GM20000 (cell line): ENCODE data around the gene BABAM1.

Experiments
- DNase-seq: peaks from one replicate; pipeline ENCODE4 v3.0.0; 2012; ENCODE audit warnings: low spot score
- CTCF ChIP-seq: IDR thresholded peaks from 2 replicates; pipeline ENCODE4 v1.5.1; 2012; ENCODE audit warnings: mild to moderate bottlenecking, control low read depth; ENCODE audit errors: extremely low read depth, missing control alignments

BABAM1 gene

GRCh38 chr19:17237747-17238706 is 29.2 kb upstream of the BABAM1 start:
- no peak for DNase-seq
- TF ChIP-seq CTCF: no peak

- no peak for TF ChIP-seq CTCF
- DNase-seq: no peak
Observed at GRCh38 chr19:17240062-17240752, 27.0 kb upstream of the BABAM1 start.

GRCh38 chr19:17240826-17241399 is 26.3 kb upstream of the BABAM1 start:
- TF ChIP-seq CTCF: no peak
- no peak for DNase-seq

GRCh38 chr19:17242431-17243208 is 24.6 kb upstream of the BABAM1 start:
- TF ChIP-seq CTCF: no peak
- no peak for DNase-seq

- DNase-seq: no peak
- TF ChIP-seq CTCF: no peak
Observed at GRCh38 chr19:17243211-17243829, 23.9 kb upstream of the BABAM1 start.

GRCh38 chr19:17243830-17244617 is 23.2 kb upstream of the BABAM1 start:
- no peak for DNase-seq
- TF ChIP-seq CTCF: no peak
